Activated gamma-delta T cell treated with anti-CD3 and anti-CD28 coated beads, Interleukin-2, amount 50 U/mL, for 16 hours (primary cell): ENCODE results near the gene LRAT.
"Not testable (repeated sequence)": the region's sequence is repeated elsewhere in the genome, so short reads cannot be mapped to it uniquely, and the experiment has no call there.

Experiments
- DNase-seq: peaks from one replicate; pipeline ENCODE4 v3.0.0-alpha.2; 2020; ENCODE audit warnings: low read depth

Gene LRAT

GRCh38 chr4:154743683-154744340, at the start of gene LRAT:
LRAT (plus strand) TSS chr4:154744000; CDS start chr4:154744327, 327 bp downstream.
- DNase-seq = no peak

GRCh38 chr4:154707877-154708276, 35.9 kb upstream of the LRAT start:
- no peak for DNase-seq

GRCh38 chr4:154709550-154709949, 34.2 kb upstream of the LRAT start:
- no peak for DNase-seq

- DNase-seq = no peak
Measured at GRCh38 chr4:154711522-154711921, 32.3 kb upstream of the LRAT start.

- DNase-seq = no peak
Measured at GRCh38 chr4:154714339-154715040, 29.3 kb upstream of the LRAT start.

GRCh38 chr4:154719087-154719486, 24.7 kb upstream of the LRAT start:
- DNase-seq = no peak

- DNase-seq = no peak
Measured at GRCh38 chr4:154720123-154720522, 23.7 kb upstream of the LRAT start.

- no peak for DNase-seq
Measured at GRCh38 chr4:154720618-154721267, 23.1 kb upstream of the LRAT start.

GRCh38 chr4:154722262-154722661, 21.5 kb upstream of the LRAT start:
- no peak for DNase-seq

GRCh38 chr4:154723601-154724000, 20.2 kb upstream of the LRAT start:
- not testable (repeated sequence) for DNase-seq

- no peak for DNase-seq
Measured at GRCh38 chr4:154727540-154727939, 16.3 kb upstream of the LRAT start.

GRCh38 chr4:154731756-154732155, 12.0 kb upstream of the LRAT start:
- no peak for DNase-seq

GRCh38 chr4:154732669-154733068, 11.1 kb upstream of the LRAT start:
- no peak for DNase-seq

- no peak for DNase-seq
Measured at GRCh38 chr4:154736770-154737169, 7.0 kb upstream of the LRAT start.

GRCh38 chr4:154738426-154738825, 5.4 kb upstream of the LRAT start:
- DNase-seq = no peak

- no peak for DNase-seq
Measured at GRCh38 chr4:154739111-154739510, 4.7 kb upstream of the LRAT start.

- DNase-seq = no peak
Measured at GRCh38 chr4:154740462-154740861, 3.3 kb upstream of the LRAT start.

- DNase-seq = no peak
Measured at GRCh38 chr4:154741131-154741665, 2.6 kb upstream of the LRAT start.

GRCh38 chr4:154741922-154742850, 1.6 kb upstream of the LRAT start:
- no peak for DNase-seq

GRCh38 chr4:154744341-154744926, 634 bp downstream of the LRAT start:
- no peak for DNase-seq

- DNase-seq = no peak
Measured at GRCh38 chr4:154757713-154758112, 13.9 kb downstream of the LRAT start.

- DNase-seq = no peak
Measured at GRCh38 chr4:154760895-154761294, 17.1 kb downstream of the LRAT start.
